Suprapubic skin (tissue), 4 donors: ENCODE data around the gene KBTBD7. TPM values are rescaled to one million over a fixed set of nuclear protein-coding genes. Genes with fewer than 3 reads are reported as not detected.

Experiments
- DNase-seq, 2 donors: peaks; one replicate each; pipeline ENCODE4 v3.0.0-alpha.2; 2019; ENCODE audit warnings: low spot score in 2 of 2
- H3K27ac ChIP-seq: fragments of 200-600 bp; sonication (generic); one replicate; pipeline ENCODE4 v1.5.1; 2019
- H3K27me3 ChIP-seq: fragments of 200-600 bp; sonication (generic); one replicate; pipeline ENCODE4 v1.5.1; 2019
- H3K36me3 ChIP-seq: fragments of 200-600 bp; sonication (generic); one replicate; pipeline ENCODE4 v1.5.1; 2019
- H3K4me1 ChIP-seq: fragments of 200-600 bp; sonication (generic); one replicate; pipeline ENCODE4 v1.5.1; 2019
- H3K4me3 ChIP-seq: fragments of 200-600 bp; sonication (generic); one replicate; pipeline ENCODE4 v1.5.1; 2019; ENCODE audit warnings: mild to moderate bottlenecking
- H3K9me3 ChIP-seq: fragments of 200-600 bp; sonication (generic); one replicate; pipeline ENCODE4 v1.5.1; 2019
- CTCF ChIP-seq, 2 donors: fragments of 200-600 bp in 1 of 2; fragments of 450-650 bp in 1 of 2; sonication (generic) in 1 of 2; IDR thresholded peaks; one replicate each; pipeline ENCODE4 v1.5.1; 2016 to 2019; ENCODE audit warnings: antibody characterized with exemption in 2 of 2, mild to moderate bottlenecking in 1 of 2, moderate library complexity in 1 of 2
- EP300 ChIP-seq: sonication (generic); formaldehyde crosslinking; IDR thresholded peaks from one replicate; pipeline ENCODE4 v1.6.1; 2017; ENCODE audit warnings: antibody characterized with exemption
- POLR2A ChIP-seq, 2 donors: fragments of 450-650 bp; IDR thresholded peaks; one replicate each; pipeline ENCODE4 v1.6.1; 2017; ENCODE audit warnings: antibody characterized with exemption in 2 of 2, mild to moderate bottlenecking in 2 of 2, moderate library complexity in 2 of 2
- POLR2AphosphoS5 ChIP-seq, 3 donors: sonication (generic); formaldehyde crosslinking; IDR thresholded peaks; one replicate each; pipeline ENCODE4 v1.6.1; 2017; ENCODE audit warnings: antibody characterized with exemption in 3 of 3
- WGBS: methylation state at CpG from one replicate; pipeline ENCODE4 v1.1.5; 2018; 5-methylcytosine and 5-hydroxymethylcytosine counted together
- total RNA-seq, 4 donors: library from RNA; depleted of rRNA; stranded (reverse); fragments of >200 nt; gene quantifications; one replicate each; pipeline ENCODE4 v1.1.0, GENCODE V29; 2016

KBTBD7 gene
- 1 to 10 TPM; 4.5 to 8.0 (median 6.0) TPM for total RNA-seq

GRCh38 chr13:41193919-41194824, at the start of gene KBTBD7:
TSS of gene KBTBD7 (minus strand) at chr13:41194569. CDS start at chr13:41194257, 312 bp downstream.
- peak; percentile 94 for DNase-seq
- H3K27ac ChIP-seq: peak within 1 kb of the TSS; percentile 88
- peak in 1 of 2 donors; percentile 77 for TF ChIP-seq POLR2A (IDR thresholded peaks at IDR 0.05)
- no peak for TF ChIP-seq CTCF (IDR thresholded peaks at IDR 0.05)
- peak in 1 of 3 donors; percentile 80 for TF ChIP-seq POLR2AphosphoS5 (IDR thresholded peaks at IDR 0.05)
- no peaks in the 10 kb centered on the region for H3K27me3 ChIP-seq
- H3K9me3 ChIP-seq: no peaks in the 10 kb centered on the region
- H3K4me3 ChIP-seq: peak within 1 kb of the TSS; percentile 83
- no peaks in the 10 kb centered on the region for H3K36me3 ChIP-seq
- peaks cover 24% of the 10 kb centered on the region for H3K4me1 ChIP-seq
- 21% methylated on average over 29 of the region's 66 CpGs for WGBS

GRCh38 chr13:41241626-41242025, 47.3 kb upstream of the KBTBD7 start:
- Histone ChIP-seq H3K27me3 (no peaks in the 10 kb centered on the region), H3K4me3 (no peak overlapping the region), H3K36me3 (peaks cover 20% of the 10 kb centered on the region), H3K9me3 (no peaks in the 10 kb centered on the region), H3K4me1 (no peaks in the 10 kb centered on the region), H3K27ac (no peak overlapping the region)
- TF ChIP-seq CTCF (IDR thresholded peaks at IDR 0.05) (no peak), POLR2A (IDR thresholded peaks at IDR 0.05) (no peak), POLR2AphosphoS5 (IDR thresholded peaks at IDR 0.05) (no peak), EP300 (no peak)
- 88% methylated on average over 4 of the region's 4 CpGs for WGBS
- DNase-seq: no peak

GRCh38 chr13:41236369-41236768, 42.0 kb upstream of the KBTBD7 start:
- H3K27ac ChIP-seq: no peak overlapping the region
- no peak for TF ChIP-seq POLR2AphosphoS5 (IDR thresholded peaks at IDR 0.05)
- TF ChIP-seq POLR2A (IDR thresholded peaks at IDR 0.05): no peak
- TF ChIP-seq EP300: no peak
- H3K4me1 ChIP-seq: no peaks in the 10 kb centered on the region
- no peak for DNase-seq
- 86% methylated on average over 1 of the region's 1 CpG for WGBS
- H3K36me3 ChIP-seq: peaks cover 29% of the 10 kb centered on the region
- no peak overlapping the region for H3K4me3 ChIP-seq
- H3K27me3 ChIP-seq: no peaks in the 10 kb centered on the region
- no peaks in the 10 kb centered on the region for H3K9me3 ChIP-seq

GRCh38 chr13:41232578-41233480, 38.5 kb upstream of the KBTBD7 start:
- whole genome bisulfite sequencing: 87% methylated on average over 4 of the region's 4 CpGs
- Histone ChIP-seq H3K27ac (no peak overlapping the region), H3K4me3 (no peak overlapping the region), H3K9me3 (no peaks in the 10 kb centered on the region), H3K36me3 (peaks cover 16% of the 10 kb centered on the region), H3K4me1 (no peaks in the 10 kb centered on the region), H3K27me3 (no peaks in the 10 kb centered on the region)
- no peak for TF ChIP-seq EP300
- no peak for TF ChIP-seq POLR2AphosphoS5 (IDR thresholded peaks at IDR 0.05)
- no peak for TF ChIP-seq POLR2A (IDR thresholded peaks at IDR 0.05)
- TF ChIP-seq CTCF (IDR thresholded peaks at IDR 0.05): no peak
- DNase-seq: no peak

- H3K4me1 ChIP-seq: no peaks in the 10 kb centered on the region
- no peak for TF ChIP-seq EP300
- TF ChIP-seq POLR2AphosphoS5 (IDR thresholded peaks at IDR 0.05): no peak
- no peaks in the 10 kb centered on the region for H3K9me3 ChIP-seq
- H3K4me3 ChIP-seq: no peak overlapping the region
- H3K27me3 ChIP-seq: no peaks in the 10 kb centered on the region
- H3K36me3 ChIP-seq: peaks cover 18% of the 10 kb centered on the region
- no peak for DNase-seq
- no peak overlapping the region for H3K27ac ChIP-seq
- 82% methylated on average over 3 of the region's 3 CpGs for WGBS
Observed at GRCh38 chr13:41231786-41232185, 37.4 kb upstream of the KBTBD7 start.
